Dermis microvascular lymphatic vessel endothelial cell (primary cell): ENCODE data around the gene CACNA1B. TPM values are rescaled to one million over a fixed set of nuclear protein-coding genes. Genes with fewer than 3 reads are reported as not detected.

ENCODE experiments used
- DNase-seq, 2 donors: peaks; one replicate each; pipeline versions ENCODE4 v3.0.0 to v3.0.0-alpha.2; 2010; ENCODE audit warnings: low read depth in 2 of 2
- total RNA-seq: library from RNA; depleted of rRNA; stranded (reverse); fragments of >200 nt; gene quantifications from 2 replicates; pipeline ENCODE4 v1.2.1, GENCODE V29; 2014

CACNA1B gene
- total RNA-seq, 1 donor from 2014 or later: under 0.01 TPM

DNA sequence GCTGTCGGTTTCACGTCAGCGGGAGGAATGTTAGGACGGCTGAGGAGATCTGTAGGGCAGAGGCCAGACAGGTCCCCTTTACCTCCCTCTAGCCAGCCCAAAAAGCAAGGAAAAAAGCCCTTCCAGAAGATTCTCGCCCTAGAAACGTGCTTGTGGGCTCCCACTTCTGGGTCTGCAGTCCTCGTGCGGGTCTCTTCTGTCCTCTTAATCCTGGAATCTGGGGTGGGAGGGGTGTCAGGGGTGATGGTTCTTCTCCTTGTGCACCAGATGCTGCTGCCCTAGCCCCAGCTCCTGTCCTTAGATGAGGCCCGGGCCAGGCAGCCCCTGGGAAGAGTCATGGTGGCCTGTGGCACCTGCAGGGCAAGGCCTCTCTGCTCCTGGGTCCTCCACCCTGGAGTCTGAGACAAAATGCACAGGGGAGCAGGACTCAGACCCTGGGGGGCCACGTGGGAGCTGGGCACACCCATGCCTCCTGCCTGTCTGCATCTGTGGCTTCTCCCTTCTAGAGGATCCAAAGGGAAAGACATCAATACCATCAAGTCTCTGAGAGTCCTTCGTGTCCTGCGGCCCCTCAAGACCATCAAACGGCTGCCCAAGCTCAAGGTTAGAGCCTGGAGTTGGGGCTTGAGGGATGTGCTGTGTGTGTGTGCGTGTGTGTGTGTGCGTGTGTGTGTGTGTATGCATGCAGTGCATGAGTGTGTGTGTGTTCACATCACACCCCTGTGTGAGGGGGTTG is 174.2 kb downstream of the CACNA1B start:
- no peak for DNase-seq

DNA sequence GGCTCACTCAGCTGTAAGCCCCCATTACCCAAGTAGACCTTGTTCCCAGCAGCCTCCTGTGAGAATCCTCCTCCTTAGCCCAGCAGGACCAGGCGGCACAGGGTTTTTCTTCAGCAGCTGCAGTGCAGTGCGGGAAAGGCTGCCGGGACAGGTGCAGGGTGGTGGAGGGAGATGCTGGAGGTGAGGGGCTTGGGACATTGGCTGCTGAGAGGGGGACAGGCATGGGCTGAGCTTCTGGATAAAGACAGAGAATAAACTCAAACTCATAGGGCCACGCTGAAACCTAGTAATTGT is 174.7 kb downstream of the CACNA1B start:
- DNase-seq: no peak

DNA sequence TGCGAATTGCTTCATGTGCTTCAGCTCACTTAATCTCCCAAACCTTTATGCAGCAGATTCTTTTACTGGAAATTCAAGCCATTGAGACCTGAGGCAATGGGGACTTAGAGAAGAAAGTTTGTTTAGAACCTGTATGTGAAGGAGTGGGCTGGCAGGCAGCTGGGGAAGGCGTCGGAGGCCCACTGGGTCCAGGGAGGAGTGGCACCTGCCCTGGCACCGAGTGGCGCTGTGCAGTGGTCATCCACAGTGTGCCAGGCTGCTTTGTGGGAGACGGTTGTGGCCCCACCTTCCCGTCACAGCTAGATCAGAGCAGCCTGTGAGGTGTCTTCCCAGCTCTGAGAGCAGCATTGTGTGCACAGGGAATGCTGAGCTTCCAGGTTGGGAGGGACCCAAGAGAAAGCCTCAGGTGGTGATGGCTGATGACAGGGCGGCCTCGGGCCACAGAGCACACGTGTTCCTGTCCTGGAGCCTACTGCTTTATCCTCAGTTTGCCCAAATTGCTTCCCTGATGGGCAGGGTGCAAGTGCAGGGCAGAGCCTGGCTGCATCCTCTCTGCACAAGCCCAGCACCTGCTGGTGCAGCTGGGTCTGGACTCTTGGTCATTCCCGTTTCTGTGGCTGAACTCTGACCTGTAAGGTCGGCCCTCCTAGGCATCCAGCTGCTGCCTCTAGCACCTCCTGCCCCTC is 175.2 kb downstream of the CACNA1B start:
- no peak for DNase-seq

DNA sequence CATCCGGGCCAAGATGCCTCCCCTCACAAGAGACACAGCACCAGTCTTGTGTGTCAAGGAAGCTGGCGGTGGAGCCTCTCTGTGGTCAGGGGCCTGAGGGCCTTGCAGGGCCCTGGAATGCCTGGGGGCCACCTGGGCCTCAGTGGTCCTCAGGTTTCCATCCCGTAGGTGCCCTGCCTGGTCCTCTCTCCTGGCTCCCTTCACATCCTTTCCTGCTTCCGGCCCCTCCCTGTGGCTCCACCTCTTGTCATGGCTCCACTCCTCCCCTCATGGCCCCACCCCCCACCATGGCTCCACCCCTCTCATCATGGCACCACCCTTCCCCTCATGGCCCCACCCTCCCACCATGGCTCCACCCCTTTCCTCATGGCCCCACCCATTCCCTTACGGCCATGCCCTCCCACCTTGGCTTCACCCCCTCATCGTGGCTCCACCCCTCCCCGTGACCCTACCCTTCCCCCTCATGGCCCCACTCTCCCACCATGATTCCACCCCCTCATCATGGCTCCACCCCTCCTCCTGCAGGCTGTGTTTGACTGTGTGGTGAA is 175.8 kb downstream of the CACNA1B start:
- DNase-seq: no peak

DNA sequence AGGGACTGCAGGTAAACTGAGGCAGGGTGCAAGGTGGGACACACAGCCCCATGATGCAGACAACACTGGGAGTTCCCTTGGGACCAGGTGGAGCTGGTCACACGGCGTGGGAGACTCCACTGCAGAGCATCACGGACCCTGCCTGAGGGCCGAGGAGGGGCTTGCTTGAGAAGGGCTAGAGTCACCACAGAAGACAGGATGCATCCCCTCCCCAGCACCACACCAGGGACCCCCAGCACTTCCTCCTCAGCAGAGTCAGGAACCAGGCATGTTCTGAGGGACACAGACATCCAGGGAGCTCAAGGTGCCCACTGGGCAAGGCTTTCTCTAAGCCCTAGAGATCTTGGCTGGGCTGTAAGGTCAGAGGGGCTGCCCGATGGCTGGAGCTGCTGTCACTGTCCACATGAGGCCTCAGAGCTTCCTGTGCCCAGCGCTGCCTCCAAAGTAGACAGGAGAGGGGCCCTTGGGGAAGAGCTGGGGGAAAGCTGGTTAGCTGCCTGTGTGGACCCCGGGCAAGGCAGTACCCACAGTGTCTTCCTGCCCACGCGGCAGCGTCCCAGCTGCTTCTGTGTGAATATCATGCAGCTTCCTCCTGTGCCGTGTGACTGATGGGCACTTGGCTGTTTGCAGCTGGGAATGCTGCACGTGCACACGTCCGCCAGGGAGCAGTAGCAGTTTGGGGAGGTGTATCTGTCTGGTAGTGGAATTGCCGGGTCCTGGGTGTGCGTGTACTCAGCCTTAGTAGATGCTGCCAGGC is 176.6 kb downstream of the CACNA1B start:
- no peak for DNase-seq

DNA sequence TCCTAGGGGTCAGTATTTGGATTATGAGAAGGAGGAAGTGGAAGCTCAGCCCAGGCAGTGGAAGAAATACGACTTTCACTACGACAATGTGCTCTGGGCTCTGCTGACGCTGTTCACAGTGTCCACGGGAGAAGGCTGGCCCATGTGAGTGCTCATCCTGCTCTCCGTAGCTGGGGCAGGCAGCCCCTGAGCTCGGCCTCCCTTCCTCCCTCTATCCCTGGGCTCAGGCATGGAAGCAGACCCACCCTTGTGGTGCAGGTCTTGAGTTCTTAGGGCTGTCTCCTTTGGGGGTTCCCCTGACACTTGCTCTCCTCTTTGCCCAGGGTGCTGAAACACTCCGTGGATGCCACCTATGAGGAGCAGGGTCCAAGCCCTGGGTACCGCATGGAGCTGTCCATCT is 180.1 kb downstream of the CACNA1B start:
- DNase-seq: no peak

DNA sequence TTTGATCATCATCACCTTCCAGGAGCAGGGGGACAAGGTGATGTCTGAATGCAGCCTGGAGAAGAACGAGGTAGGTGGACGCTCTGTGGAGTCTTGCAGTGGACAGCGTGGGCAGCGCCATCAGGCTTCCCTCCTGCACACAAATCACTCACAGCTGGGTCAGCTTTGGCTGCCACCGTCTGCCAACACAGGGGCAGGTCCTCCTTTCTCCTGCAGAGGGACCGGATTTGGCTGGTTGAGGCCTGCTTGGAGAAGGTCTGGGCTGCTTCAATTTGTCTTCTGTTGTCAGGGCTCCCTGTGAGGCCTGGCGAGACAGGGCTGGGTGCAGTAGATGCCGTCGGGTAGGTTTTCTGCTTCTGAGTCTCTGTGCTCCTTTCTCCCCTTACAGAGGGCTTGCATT is 180.6 kb downstream of the CACNA1B start:
- no peak for DNase-seq

DNA sequence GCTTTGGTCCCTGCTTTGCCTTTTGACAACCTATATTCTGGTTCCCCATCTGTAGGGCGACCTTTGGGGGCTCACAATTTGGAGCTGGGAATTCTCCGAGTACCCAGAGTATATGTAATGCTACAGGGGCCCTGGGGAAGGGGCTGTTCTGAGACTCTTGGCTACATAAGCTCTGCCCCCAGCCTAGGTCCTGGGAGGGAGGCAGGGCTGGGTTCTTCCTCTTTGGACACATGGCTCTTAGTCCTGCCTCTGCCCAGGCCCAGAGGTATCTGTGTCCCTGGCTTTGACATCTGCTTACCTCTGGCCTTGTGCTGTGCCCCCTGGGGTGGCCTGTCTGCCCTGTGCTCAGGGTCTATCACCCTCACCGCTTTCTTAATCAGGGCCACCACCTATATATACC is 181.6 kb downstream of the CACNA1B start:
- DNase-seq: no peak

DNA sequence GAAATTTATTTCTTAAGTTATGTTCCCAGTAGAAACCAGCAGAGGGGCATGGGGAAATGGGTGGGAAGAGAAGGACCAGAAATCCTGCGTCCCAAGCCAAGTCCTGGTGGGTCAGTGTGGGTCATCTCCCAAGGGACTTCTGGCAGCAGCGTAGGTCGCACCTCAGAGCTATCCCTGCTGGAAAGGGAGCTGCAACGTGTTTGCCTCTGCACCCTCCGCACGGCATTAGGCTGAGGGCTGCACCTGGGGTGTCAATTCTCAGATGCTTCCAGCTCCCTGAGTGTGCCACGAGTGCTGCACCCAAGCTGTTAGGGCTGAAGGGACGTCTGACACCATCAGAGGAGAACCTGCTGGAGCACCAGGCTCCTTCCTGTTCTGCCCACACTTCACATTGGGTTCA is 182.8 kb downstream of the CACNA1B start:
- no peak for DNase-seq

DNA sequence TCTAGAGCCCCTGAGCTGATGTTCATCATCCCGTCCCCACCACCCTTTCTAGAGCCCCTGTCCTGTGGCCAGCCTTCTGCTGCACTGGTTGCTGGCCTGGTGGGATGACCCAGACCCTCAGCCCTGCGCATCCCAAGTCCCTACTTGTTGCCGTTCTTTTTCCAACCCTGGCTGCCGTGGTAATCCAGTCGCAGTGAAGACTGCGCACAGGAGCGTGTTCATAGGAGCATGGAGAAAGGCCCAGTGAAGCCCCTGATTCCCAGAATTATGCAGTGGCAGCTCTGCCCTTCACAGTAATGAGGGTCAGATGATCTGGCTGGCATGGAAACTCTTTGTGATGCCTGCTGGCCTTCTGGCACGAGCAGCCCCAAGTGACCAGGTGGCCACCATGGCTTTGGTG is 183.3 kb downstream of the CACNA1B start:
- no peak for DNase-seq

DNA sequence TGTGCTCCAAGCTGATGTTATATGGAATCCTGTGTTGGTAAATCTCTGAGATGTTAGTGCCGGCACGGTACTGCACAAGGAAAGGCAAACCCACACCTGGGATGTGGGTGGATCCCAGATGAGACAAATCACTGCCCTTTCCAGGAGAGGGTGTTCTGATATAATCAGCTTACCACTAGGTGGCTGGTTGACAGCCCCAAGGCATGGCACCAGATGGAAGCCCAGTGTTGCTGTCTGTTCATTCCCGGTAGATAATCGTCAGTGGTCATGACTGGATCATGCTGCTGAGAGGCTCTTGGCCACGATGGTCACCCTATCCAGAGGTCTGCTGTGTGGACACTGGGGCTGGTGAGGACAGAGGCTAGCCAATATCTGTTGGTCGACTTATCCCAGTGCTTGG is 184.0 kb downstream of the CACNA1B start:
- no peak for DNase-seq

DNA sequence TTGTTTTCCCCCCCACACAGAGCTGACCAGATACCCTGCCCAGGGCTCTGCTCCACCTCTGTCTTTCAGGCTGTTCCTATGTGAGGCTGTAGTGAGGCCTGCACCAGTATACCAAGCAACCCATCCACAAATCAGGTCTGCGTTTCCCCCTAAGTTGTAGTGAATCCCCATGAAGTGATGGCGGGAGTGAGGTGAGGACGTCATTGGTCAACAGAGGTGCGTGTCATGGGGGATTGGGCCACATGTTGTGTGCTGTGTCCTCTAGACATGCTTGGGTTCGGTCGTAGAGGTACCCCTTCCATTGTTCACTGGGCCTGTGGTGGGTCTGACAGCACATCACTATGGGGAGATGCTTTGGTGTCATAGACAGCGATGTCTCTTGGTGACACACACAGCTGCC is 184.6 kb downstream of the CACNA1B start:
- DNase-seq: no peak

DNA sequence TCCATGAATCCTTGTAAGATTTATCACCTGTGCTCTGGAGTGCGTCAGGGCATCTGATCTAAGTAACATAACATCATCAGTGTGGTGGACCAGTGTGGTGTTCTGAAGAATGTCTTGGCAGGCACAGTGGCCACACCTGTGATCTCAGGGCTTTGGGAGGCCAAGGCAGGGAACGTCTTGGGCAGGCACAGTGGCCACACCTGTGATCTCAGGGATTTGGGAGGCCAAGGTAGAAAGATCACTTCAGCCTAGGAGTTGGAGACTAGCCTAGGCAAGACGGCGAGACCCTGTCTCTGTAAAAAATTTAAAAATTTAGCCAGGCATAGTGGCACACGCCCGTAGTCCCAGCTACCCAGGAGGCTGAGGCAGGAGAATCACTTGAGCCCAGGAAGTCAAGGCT is 185.5 kb downstream of the CACNA1B start:
- no peak for DNase-seq

DNA sequence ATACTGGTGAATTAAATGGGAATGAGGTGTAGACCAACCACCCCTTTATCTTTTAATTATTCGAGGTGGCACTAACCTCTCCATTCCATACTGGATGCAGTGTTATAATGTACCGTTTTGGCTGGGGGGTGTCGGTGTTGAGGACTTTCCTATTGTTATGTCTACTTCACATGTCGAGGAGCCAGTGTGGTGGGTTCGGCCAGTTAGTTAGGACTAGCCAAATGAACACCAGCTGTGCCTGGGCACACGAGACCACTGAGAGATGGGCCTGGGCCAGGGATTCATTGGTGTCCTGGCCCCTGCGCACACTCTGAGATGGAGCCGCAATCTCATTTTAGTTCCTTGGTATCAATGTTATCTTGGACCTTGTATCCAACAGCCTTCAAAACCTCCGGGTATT is 186.2 kb downstream of the CACNA1B start:
- DNase-seq: no peak

DNA sequence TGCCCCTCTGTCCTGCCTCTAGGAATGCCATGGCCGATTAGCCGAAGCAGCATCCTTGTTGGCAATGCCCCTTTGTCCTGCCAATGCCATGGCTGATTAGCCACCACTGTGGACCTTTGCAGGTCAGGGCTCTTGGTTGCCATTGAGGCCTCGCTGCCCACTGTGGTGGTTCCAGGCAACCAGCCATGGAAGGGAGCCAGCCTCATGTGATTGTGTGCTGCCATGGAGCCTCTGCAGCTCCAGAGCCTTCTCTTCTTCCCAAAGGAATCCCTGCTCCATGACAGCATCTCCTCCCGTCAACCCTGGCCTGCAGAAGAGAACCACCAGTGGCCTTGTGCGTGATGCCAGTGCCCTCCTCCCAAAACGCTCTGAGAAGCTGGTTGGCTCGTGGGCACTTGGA is 187.0 kb downstream of the CACNA1B start:
- no peak for DNase-seq

DNA sequence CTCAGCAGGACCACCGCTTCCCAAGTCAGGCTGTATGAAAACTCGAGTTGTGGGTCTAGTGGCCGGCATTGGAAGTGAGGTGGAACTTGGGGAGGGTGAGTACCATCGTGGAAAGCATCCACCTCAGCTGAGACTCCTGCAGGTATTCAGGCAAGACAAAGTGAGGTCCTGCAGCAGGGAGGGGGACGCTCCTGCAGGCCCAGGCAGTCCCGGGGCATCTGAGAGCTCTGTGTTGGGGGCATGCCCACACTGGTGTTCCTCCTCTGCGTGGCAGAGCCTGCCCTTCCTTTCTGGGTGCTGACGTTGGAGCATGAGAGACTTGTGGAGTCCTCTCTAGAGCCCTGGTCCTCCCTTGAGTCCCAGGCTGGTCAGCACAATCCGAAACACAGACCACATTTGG is 187.7 kb downstream of the CACNA1B start:
- DNase-seq: no peak

DNA sequence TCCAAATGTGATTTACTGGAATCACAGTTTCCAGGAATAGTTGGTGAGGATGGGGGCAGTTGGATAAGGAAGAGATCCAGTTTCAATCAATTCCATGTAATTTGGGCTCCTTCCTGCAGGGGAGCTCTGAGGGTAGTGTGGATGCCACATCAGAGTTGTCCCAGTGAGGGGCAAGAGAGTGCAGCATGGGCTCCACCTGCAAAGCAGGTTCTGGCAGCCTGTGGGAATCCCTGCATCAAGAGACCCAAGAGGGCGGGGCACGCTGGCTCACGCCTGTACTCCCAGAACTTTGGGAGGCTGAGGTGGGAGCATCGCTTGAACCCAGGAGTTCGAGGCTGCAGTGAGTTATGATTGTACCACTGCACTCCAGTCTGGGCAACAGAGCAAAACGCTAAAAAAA is 188.5 kb downstream of the CACNA1B start:
- no peak for DNase-seq

DNA sequence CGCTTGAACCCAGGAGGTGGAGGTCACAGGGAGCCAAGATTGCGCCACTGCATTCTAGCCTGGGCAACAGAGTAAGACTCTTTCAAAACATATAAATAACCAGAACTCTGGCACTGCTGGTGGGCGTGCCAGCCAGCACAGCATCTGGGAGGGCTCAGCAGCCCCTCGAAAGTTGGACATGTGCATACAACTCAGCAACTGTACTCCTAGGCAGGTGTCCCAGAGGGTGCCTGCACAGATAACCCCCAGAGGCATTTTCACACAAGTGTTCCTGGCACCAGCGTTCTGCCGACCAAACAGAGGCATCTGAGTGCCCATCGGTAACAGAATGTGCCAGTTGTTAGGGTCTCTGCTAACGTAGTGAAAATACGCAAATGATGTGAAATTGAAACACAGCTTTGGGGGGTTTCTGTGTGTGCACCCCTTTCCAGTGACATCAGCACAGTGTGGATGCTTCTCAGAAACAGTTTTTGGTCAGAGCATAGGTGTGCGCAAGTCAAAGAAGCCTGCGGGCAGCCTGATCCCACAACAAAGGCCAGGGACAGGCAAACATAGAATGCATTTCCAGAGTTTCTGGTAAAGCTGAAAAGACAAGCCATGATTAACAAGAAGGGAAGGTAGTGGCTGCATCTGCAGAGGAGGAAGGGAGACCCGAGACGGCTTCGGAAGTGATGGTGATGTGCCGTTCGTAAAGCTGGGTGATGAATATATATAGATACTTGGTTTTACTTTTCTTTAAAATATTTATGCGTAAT is 190.2 kb downstream of the CACNA1B start:
- no peak for DNase-seq

DNA sequence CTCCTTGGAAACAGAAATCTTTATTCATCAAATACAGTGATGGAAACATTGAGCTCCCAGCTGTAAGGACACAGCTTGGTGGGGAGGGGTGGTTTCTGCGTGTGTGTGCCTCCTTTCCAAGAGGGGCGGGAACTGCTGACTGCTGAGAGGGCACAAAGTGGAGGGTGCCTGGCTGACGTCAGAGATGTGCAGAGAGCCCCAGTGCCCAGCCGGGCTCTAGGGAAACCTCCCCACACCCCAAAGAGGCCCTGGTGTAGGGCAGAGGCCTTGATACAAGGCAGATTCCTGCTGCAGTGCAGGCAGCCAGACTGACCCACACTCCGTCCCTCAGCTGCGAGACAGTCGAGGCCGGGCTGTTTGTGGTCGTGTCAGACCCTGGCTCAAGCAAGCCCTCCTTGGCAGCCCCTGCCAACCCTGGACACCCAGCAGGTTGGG is 191.0 kb downstream of the CACNA1B start:
- no peak for DNase-seq

DNA sequence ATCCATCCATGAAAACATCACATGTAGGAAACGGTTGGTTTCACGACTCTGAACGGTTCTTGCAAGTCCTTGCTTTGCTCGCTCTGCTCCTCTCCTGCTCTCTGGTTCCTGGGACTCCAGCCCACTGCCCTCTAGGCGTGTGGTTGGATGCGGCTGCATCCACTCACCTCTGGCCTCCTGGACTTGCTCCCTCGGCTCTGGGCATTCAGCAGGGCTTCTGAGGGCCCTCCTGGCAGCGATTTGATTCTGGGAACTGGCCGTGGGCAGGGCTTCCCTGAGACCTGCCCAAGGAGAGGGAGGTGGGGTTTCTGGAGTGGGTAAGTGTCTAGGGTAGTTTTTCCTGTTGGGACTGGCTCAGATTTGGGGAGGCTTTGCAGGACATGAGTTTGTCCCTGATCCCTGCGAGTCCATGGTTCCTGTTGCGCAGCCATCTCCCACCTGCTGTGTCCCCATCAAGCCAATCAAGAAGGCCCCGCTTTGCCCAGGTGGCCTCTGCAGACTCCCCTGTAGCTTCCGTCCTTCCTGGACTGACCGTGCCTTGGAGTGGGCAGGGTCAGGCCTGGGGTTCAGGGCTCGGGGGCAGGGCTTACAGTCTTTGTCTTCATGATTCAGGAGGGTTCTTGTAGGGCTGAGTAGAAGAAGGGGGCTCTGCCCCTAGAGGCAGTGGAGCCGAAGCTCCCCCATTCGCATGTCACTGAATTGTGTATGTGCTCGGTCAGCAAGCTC is 192.3 kb downstream of the CACNA1B start:
- no peak for DNase-seq

DNA sequence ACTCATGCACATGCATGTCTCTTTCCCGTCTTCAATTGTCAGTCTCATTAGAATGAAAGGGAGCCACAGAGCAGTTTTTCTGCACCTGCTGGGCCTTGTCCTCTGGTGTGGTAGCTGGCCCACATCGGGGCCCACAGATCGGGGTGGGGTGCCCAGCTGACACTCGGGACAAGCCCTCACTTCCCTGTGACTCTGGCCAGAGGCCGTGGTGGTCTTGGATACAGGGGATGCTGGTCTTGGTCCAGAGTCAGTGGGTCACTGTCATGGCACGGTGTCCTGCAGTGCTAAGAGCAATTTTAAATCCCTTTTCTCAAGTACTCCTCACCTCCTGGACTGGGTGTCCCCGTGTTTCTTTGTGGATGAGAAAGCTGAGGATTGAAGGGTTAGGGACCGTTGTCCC is 193.2 kb downstream of the CACNA1B start:
- DNase-seq: no peak
